Natural killer cell (primary cell): ENCODE results near the gene AIRE. TPM values are rescaled to one million over a fixed set of nuclear protein-coding genes. Genes with fewer than 3 reads are reported as not detected.

Source experiments
- ATAC-seq, 3 donors: fragments of 150-1000 bp in 2 of 3; fragments of 200-7000 bp in 1 of 3; cut with Tn5 transposase; 1 replicate in 1 of 3; 2 replicates in 2 of 3; pipeline ENCODE4 v1.10.0; 2021; ENCODE audit warnings: mild to moderate bottlenecking in 2 of 3, moderate library complexity in 2 of 3
- DNase-seq, 2 donors: peaks; one replicate each; pipeline versions ENCODE4 v3.0.0 to v3.0.0-alpha.2; 2013 to 2021; ENCODE audit warnings: mixed read lengths in 1 of 2
- H3K27ac ChIP-seq: one replicate; pipeline ENCODE4 v1.5.1; 2013; ENCODE audit warnings: mild to moderate bottlenecking, low read length
- H3K27me3 ChIP-seq: one replicate; pipeline ENCODE4 v1.6.1; 2013; ENCODE audit warnings: low read length; ENCODE audit not compliant: control insufficient read depth, insufficient read depth
- H3K36me3 ChIP-seq: one replicate; pipeline ENCODE4 v1.6.1; 2013; ENCODE audit warnings: low read length; ENCODE audit not compliant: control insufficient read depth, insufficient read depth
- H3K4me1 ChIP-seq: one replicate; pipeline ENCODE4 v1.6.1; 2013; ENCODE audit warnings: low read length; ENCODE audit not compliant: control insufficient read depth, insufficient read depth
- H3K4me3 ChIP-seq: one replicate; pipeline ENCODE4 v1.5.1; 2013; ENCODE audit warnings: low read length
- H3K9me3 ChIP-seq: one replicate; pipeline ENCODE4 v1.6.1; 2013; ENCODE audit warnings: low read length; ENCODE audit not compliant: control insufficient read depth, insufficient read depth
- H3K27ac Mint-ChIP-seq, 2 donors: one replicate each; pipeline ENCODE4 v1.8.0; 2022; ENCODE audit warnings: mild to moderate bottlenecking in 2 of 2, mixed read lengths in 2 of 2, moderate library complexity in 1 of 2
- H3K27me3 Mint-ChIP-seq, 2 donors: one replicate each; pipeline ENCODE4 v1.8.0; 2022; ENCODE audit warnings: low read depth in 2 of 2, mixed read lengths in 2 of 2
- H3K36me3 Mint-ChIP-seq: one replicate; pipeline ENCODE4 v1.8.0; 2022; ENCODE audit warnings: mixed read lengths
- H3K4me1 Mint-ChIP-seq, 2 donors: one replicate each; pipeline ENCODE4 v1.8.0; 2022; ENCODE audit warnings: mixed read lengths in 2 of 2
- H3K4me3 Mint-ChIP-seq: one replicate; pipeline ENCODE4 v1.8.0; 2022; ENCODE audit warnings: mild to moderate bottlenecking, moderate library complexity, mixed read lengths
- H3K9me3 Mint-ChIP-seq, 2 donors: one replicate each; pipeline ENCODE4 v1.8.0; 2022; ENCODE audit warnings: mixed read lengths in 2 of 2
- WGBS: methylation state at CpG from one replicate; pipeline ENCODE4 v1.1.7; 2013; ENCODE audit warnings: missing lambda C conversion rate; ENCODE audit not compliant: insufficient coverage; 5-methylcytosine and 5-hydroxymethylcytosine counted together
- intact Hi-C: fragments of 100-400 bp; cut with micrococcal nuclease; formaldehyde crosslinking; loops from one replicate; pipeline ENCODE4 v1.14.2; 2022
- total RNA-seq, 4 donors: library from RNA; stranded (reverse); fragments of 120-200 nt in 1 of 4; gene quantifications; one replicate each; pipeline versions ENCODE4 v1.2.3 to v1.2.4, GENCODE V29; 2013 to 2022
- TF ChIP-seq, protein P1 (sequence below): fragments of 200-600 bp; IDR thresholded peaks from one replicate; pipeline ENCODE4 v1.8.0; 2022; ENCODE audit warnings: antibody characterized with exemption

AIRE gene
- total RNA-seq, 3 donors from 2014 or later (not counting 1 experiment from before 2014, with no cell fraction given): not detected

DNA sequence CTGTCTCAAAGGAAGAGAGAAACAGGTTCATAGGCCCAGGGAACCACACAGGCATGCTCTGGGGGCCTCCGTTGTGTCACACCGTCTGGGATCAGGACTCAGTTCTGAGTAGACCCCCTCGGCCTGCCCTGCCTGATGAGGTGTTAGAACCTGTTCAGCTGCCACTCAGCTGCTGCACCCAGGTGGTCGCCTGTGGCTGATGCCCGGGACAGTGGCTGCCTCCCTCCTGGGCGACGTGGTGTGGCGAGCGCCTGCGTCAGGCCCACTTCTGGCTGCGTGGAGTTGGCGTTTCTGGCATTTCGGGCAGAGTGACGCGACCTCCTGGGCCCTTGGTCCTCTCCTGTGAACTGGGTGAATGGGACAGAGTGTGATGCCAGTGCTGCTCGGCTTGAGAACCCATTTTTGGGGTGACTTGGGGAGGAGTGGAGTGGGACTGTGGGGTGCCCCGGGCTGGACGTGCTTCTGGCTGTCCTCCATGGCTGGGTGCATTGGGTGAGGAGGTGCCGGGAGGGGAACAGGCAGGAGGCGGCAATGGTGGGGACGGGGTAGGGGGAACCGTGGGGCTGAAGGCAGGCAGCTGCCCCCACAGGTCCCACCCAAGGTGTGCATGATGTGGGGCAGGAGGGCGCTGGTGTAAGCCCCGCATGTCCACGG is 42.7 kb downstream of the AIRE start:
- H3K4me3 ChIP-seq: no peak overlapping the region
- ATAC-seq (no peak), DNase-seq (no peak)
- TF ChIP-seq, protein P1, sequence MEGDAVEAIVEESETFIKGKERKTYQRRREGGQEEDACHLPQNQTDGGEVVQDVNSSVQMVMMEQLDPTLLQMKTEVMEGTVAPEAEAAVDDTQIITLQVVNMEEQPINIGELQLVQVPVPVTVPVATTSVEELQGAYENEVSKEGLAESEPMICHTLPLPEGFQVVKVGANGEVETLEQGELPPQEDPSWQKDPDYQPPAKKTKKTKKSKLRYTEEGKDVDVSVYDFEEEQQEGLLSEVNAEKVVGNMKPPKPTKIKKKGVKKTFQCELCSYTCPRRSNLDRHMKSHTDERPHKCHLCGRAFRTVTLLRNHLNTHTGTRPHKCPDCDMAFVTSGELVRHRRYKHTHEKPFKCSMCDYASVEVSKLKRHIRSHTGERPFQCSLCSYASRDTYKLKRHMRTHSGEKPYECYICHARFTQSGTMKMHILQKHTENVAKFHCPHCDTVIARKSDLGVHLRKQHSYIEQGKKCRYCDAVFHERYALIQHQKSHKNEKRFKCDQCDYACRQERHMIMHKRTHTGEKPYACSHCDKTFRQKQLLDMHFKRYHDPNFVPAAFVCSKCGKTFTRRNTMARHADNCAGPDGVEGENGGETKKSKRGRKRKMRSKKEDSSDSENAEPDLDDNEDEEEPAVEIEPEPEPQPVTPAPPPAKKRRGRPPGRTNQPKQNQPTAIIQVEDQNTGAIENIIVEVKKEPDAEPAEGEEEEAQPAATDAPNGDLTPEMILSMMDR: no peak
- Mint-ChIP-seq H3K36me3 (no peaks in the 10 kb centered on the region), H3K27me3 (no peaks in the 10 kb centered on the region), H3K4me1 (no peaks in the 10 kb centered on the region), H3K27ac (no peak overlapping the region), H3K9me3 (no peaks in the 10 kb centered on the region), H3K4me3 (no peak overlapping the region)
- 92% methylated on average over 25 of the region's 25 CpGs for WGBS
- no peaks in the 10 kb centered on the region for H3K9me3 ChIP-seq
- intact Hi-C loops: no loop called here
- peaks cover 32% of the 10 kb centered on the region for H3K36me3 ChIP-seq
- H3K27me3 ChIP-seq: no peaks in the 10 kb centered on the region
- H3K27ac ChIP-seq: no peak overlapping the region
- H3K4me1 ChIP-seq: no peaks in the 10 kb centered on the region

DNA sequence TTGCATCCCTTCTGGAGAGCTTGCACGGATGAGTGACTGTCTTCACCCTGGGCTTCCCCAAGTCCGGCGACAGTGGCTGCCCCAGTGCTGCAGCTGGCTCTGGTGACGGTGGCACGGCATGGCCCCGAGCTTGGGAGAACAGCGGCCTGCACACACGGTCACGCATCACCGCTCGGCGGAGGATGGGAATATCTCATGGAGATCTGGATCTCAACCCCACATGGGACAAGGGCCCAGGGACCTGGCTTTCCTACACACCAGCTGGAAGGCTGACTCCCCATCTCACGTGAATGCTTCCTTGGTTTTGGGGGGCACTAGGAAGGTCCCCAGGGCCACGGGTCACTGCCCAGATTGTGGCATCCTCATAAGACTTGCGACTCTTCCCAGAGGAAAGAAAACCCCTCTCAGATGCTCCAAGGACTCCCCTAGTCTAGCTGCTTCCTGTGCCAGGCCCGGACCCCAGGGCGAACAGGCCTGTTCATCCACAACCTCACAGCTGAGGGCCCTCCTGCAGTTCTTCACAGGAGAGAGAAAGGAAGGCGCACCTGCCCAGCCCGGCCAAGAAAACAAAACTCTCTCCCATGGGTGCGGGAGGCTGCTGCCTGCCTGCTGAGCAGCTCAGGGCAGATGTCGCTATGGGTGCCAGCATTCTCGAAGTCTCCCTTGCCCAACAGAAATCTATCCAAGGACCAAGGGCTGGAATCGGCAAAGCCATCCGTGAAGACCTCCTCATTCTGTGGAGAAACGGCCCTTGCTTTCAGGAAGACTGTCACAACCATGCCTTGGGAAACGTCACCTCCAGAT is 43.6 kb downstream of the AIRE start:
- H3K36me3 Mint-ChIP-seq: no peaks in the 10 kb centered on the region
- Histone ChIP-seq H3K4me3 (no peak overlapping the region), H3K4me1 (peaks cover 5% of the 10 kb centered on the region), H3K27me3 (no peaks in the 10 kb centered on the region), H3K27ac (no peak overlapping the region), H3K9me3 (no peaks in the 10 kb centered on the region), H3K36me3 (peaks cover 23% of the 10 kb centered on the region)
- no peaks in the 10 kb centered on the region for H3K27me3 Mint-ChIP-seq
- H3K4me1 Mint-ChIP-seq: no peaks in the 10 kb centered on the region
- H3K27ac Mint-ChIP-seq: no peak overlapping the region
- DNase-seq: no peak
- TF ChIP-seq, protein P1: no peak
- 93% methylated on average over 25 of the region's 26 CpGs for WGBS
- H3K4me3 Mint-ChIP-seq: no peak overlapping the region
- intact Hi-C loops: no loop called here
- H3K9me3 Mint-ChIP-seq: no peaks in the 10 kb centered on the region
- ATAC-seq: no peak

DNA sequence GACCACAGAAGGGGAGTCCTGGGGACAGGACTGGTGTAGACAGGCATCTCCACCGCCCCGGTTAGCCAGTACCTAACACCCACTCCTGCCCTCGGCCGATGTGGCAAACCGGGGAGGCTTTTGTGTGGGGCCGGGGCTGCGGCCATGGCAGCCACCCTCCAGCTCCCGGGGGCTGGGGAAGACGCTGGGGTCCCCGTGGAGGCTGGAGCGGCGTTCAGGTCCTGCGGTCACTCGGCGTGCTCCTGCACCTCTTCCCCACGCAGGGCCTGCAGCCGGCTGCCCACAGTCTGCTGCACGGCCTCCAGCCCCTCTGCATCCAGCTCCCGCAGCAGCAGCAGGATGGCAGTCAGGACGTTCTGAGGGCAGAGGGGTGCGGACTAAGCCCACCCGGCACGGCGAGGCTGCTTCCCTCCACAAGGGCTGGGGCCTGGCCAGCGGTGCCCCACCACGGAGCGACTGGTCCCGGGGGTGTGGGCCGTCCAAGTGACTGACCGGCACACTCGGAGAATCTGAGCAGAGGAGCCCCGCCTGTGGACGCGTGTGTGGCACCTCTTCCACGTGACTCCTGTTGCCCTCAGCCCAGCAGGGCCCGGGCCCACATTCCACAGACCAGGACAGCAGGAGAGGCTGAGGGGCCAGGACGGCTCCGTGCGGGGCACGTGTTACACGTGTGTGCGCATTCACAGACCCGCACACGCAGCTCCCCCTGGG is 44.5 kb downstream of the AIRE start:
- H3K4me3 ChIP-seq: no peak overlapping the region
- H3K4me3 Mint-ChIP-seq: no peak overlapping the region
- TF ChIP-seq, protein P1: no peak
- ATAC-seq: no peak
- H3K4me1 ChIP-seq: peaks cover 8% of the 10 kb centered on the region
- no peaks in the 10 kb centered on the region for H3K27me3 Mint-ChIP-seq
- no peak overlapping the region for H3K27ac Mint-ChIP-seq
- no peaks in the 10 kb centered on the region for H3K9me3 Mint-ChIP-seq
- no peak overlapping the region for H3K27ac ChIP-seq
- H3K36me3 Mint-ChIP-seq: no peaks in the 10 kb centered on the region
- H3K27me3 ChIP-seq: no peaks in the 10 kb centered on the region
- peaks cover 0 to 4% of the 10 kb centered on the region in 2 donors for H3K4me1 Mint-ChIP-seq
- intact Hi-C loops: no loop called here
- no peak for DNase-seq
- 93% methylated on average over 44 of the region's 44 CpGs for WGBS
- no peaks in the 10 kb centered on the region for H3K9me3 ChIP-seq
- peaks cover 23% of the 10 kb centered on the region for H3K36me3 ChIP-seq
